Stimulated activated CD8-positive, alpha-beta memory T cell treated with anti-CD3 and anti-CD28 coated beads, Interleukin-15, amount 100 ng/mL, for 1 hour (primary cell): Measurements from ENCODE around the gene HOXD9.

Source experiments
- DNase-seq: peaks from one replicate; pipeline ENCODE4 v3.0.0-alpha.2; 2020; ENCODE audit warnings: low read depth

Gene HOXD9

DNA sequence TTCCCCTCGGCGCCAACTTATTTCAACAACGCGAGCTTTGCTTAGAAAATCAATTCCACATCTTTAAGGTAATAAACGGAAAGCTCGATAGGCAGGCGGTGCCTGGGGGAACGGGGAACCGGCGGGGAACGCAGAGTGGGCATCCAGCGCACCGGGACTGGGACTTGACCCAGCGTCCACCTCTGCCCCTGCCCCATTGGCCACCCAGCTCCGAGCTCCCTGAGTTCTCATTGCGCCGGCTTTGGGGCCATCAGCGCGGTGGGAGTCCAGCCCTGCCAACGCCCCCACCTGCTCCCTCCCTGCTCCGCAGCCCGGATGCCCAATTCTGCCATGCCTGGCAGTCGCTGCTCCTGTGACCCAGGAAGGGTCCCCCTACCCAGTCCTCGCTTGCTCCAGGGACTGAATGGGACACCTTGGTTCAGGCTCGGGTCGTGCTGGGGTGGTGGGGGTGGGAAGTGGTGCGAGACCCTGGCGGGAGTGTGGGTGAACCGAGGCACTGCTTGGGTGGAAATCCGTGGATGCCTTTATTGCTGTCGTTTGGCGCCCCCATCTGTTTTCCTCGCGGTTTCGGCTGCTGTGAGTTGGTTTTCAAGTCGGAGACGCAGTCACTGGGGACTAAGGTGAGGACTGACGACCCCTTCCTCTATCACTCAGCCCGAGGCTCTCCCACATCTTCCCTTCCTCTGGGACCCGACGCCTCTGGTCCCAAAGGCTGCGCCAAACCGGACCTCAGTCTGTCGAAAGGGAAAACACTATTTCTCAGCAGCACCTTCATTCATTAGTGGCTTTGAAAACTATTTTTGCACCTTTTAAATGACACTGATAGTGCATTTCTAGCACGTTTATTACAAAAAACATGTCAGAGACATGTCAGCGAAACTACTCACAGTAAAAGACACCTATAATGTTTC, 36.4 kb upstream of the HOXD9 start:
- DNase-seq, result no peak

DNA sequence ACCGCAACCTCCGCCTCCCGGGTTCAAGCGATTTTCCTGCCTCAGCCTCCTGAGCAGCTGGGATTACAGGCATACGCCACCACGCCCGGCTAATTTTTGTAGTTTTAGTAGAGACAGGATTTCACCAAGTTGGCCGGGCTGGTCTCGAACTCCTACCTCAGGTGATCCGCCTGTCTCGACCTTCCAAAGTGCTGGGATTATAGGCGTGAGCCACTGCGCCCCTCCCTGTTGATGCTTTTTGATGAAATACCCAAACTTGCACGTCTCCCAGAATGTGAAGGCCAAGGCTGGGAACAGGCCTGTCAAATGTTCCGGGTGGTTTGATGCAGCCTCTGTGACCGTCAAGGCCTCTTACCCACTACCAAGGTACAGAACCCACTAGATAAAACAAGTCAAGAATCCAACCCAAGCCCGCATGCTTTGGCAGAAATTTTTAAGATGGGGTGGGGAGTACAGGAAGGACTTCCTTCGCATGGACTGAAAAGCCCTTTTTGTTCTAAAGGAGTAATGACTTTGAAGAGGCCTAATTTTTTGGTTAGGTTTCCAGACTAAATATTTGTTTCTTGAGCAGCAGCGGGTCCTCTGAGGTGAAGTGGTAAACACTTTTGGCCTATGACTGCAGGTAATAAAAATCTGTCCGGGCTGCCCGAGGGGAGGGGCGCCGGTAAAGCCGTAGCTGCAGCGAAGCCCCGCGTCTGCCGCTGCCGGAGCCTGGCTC, 35.0 kb upstream of the HOXD9 start:
- DNase-seq, result no peak

DNA sequence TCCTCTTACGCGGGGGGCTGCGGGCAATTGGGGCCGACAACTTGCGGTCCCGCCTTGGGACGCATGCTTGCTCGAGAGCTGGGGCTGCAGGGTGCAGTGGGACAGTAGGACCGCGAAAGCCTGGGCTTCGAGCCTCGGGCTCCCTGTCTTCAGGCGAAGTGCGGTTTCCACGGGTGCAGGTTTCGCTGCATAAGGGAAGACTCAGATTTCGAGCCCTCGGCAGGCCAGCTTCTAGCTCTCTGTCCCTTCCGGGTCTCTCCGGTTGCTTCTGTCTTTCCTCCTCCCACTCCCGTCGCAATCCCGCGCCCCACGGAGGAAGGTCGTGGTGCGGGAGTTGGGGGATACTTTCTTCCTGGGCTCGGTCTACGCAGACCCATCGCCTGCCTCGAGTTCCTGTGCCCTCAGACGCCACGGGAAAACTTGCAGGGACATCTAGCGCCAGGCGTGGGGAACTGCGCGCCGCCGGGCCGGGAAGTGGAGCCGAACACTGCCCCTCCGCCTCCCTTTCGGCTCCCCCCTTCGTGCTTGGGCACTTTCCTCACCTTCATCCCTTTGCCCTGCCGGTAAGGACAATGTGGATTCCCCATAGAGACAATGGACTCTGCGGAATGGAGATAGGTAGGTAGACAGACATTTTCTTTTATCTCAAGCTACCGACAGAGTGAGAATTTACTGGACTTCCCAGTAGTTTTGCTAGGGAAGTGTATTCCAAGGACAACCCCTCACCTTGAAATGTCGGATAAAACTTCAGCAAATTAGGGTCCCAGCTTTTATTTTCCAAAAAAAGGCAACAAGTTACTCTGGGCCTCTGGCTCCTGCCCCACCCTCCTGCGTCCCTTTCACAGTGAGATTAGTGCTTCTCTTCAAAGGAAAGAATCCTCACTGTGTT, 34.2 kb upstream of the HOXD9 start:
- DNase-seq, result no peak

DNA sequence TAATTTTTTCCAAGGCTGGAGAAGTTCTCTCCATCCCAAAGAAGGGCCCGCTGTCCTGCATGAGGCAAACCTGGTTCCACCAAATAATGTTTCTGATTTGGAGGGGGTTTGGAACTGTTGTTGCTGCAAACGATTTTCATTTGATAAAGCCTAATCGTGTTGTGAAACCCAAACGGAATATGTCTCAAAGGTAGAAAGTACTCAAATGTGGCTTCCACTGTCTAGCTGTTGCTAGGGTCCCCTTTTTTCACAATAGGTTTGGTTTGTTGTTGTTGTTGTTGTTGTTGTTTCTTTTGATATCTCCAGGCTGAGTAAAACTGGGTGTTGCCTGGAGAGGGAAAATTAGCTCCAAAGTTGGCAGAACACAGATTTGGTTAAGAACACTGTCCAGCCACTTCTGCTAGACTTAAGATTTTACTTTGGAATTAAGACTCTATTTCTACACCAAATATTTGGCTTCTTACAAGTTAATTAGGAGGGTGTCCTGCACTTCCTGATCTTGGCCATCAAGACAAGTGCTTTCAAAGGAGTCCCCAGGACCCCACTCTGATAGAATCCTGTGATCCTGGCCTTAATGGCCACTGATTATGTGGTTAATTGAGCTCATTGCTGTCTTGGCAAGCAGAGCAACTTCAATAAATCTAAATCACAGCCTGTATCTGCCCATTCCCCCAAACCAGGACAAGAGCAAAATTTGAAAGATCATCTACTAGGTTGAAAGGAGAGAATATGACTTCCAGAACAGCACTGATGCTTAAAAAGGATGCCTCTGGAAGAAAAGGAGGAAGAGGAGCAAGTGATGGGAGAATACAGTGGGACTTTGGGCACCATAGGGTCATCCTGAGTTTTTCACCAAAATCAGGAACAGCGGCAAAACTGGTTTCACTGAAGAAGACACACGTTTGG, 33.3 kb upstream of the HOXD9 start:
- no peak for DNase-seq

DNA sequence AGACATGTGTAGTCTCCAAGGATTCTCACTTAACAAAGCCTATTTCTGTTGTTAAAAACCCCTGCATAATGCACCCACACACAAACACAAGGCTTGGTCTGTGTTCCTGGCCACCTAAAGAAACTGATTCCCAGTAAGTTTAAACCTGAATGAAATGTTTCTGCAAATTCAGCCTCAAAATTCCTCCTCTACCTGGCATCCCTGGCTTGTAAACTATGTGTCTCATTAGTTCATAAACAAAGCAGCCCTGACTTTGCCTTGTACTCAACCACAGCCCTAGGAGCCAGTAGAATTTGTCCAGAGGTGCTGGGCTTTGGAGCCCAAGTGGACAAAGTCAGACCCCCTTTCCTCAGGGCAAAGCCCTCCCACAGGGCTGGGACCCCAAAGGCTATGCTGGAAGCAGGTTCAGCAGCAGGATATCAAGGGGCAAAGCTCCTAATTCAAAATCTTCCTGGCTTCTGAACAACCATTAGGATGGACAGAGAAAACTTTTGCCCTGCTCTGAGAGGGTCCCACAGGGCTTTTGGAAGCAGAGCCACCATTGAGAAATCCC, 32.6 kb upstream of the HOXD9 start:
- DNase-seq, result no peak

DNA sequence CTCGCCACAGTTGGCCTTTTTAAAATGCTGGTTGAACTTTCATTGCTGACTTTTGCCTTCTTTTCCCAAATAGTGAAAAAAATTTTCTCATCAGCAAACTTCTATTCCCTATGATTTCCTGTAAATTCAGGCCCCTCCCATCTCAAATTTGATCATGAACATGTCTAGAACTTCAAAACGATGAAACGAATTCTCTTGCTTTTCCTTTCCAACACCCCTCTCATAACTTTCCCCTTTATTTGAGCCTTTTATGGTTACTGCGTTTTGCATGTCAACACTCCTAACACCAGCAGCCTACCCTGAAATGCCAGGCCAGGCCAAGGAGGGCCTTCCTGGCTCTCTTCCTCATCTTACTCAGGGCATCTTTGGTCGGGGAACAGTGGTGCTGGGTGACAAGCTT, 31.7 kb upstream of the HOXD9 start:
- DNase-seq, result no peak

DNA sequence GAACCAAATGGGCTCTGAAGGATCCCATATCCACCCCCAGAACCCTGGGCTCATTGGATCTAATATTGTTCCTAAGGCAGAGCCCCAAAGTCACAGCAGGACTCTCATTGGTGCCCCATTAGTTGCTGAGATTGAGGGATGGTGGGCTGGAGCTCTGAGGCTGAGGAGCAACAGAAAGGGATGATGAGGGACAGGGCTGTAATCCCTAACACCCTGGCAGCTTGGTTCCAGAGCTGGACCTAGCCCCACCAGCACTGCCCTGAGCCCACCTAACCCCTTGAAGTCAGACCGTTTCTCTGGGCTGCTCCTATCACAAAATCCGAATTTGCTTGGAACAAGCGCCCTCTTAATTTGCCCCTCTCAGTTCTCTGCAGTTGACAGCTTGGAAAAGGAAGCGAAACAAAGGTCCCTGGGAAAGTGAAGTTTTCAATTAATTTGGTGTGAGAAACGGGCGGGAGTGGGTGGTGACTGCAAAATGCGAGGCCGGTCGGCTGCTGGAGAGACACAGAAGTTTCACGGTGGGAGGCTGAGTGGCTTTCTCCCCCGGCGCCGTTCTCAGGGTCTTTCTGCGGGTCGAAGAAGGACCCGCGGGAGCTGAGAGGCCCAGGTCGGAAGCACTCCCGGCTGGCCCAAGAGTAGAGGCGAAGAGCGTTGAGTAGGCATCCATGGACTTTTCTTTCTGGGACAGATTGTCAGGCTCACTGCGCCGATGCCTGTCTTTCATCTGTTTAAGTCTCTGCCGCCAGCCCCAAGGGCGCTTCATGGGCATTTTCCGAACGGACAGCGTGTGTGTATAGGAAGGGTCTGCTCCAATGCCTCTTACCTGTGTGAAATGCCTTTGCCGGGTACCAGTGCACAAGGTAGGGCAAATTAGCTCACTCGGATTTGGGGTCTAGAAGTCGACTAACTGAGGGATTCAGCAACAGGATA, 30.9 kb upstream of the HOXD9 start:
- no peak for DNase-seq

DNA sequence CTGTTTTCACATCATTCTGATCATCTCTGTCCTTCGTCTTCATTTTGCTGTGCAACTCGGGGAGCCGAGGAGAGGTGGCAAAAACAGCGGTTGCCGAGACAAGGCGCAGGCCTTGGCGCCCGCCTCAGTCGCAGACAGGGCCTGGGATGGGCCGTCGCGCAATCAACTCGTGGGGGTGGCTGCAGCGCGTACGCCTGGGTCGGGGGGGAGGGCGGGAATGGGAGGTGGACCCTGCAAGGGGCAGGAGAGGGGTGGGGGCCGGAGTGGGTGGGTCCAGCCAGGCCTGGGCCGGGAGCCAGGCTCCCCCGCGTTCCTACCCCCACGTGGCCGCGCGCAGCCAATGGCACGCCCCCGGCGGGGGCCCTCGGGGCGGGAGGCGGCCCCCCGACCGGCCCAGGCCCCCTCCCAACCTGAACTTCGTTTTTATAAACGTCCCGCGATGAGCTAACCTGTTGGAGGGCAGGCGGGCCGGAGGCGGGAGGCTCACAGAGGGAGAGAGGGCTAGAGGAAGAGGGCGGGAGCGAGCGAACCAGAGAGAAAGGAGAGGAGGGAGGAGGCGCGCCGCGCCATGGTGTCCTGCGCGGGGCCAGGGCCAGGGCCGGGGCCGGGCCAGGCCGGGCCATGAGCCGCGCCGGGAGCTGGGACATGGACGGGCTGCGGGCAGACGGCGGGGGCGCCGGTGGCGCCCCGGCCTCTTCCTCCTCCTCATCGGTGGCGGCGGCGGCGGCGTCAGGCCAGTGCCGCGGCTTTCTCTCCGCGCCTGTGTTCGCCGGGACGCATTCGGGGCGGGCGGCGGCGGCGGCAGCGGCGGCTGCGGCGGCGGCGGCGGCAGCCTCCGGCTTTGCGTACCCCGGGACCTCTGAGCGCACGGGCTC, 30.0 kb upstream of the HOXD9 start, which contains the start of gene HOXD13:
Gene HOXD13 (plus strand): TSS at position 452 of the 875 bp plus-strand sequence. CDS start 170 bp downstream, at position 622.
- DNase-seq, result no peak

DNA sequence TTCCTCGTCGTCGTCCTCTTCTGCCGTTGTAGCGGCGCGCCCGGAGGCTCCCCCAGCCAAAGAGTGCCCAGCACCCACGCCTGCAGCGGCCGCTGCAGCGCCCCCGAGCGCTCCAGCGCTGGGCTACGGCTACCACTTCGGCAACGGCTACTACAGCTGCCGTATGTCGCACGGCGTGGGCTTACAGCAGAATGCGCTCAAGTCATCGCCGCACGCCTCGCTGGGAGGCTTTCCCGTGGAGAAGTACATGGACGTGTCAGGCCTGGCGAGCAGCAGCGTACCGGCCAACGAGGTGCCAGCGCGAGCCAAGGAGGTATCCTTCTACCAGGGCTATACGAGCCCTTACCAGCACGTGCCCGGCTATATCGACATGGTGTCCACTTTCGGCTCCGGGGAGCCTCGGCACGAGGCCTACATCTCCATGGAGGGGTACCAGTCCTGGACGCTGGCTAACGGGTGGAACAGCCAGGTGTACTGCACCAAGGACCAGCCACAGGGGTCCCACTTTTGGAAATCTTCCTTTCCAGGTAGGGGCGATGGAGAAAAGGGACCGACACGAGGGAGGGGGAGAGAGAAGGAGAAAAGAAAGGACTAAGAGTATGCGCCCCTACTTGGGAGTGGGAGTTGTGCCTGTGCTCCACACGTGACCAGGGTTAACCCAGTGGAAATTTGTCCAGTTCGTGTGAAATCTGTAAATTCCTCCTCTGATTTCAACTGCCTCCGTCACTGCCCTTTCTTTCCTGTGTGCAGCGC, 29.2 kb upstream of the HOXD9 start:
- DNase-seq, result no peak

DNA sequence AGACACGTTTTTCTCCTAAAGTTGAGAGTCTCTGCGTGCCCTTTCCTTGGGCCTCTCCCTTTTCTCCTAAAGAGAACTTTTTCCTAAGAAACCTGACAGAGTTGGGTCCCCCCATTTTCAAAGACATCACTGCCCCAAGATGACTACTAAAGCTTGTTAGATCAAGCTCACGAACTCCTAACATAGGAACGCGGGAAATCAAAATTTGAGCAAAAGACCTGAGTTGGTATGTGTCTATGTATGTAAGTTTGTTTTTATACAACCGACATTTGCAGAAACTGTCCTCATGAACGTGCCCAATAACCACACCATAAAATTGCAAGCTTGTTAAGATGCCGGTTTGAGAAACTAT, 28.6 kb upstream of the HOXD9 start:
- no peak for DNase-seq

DNA sequence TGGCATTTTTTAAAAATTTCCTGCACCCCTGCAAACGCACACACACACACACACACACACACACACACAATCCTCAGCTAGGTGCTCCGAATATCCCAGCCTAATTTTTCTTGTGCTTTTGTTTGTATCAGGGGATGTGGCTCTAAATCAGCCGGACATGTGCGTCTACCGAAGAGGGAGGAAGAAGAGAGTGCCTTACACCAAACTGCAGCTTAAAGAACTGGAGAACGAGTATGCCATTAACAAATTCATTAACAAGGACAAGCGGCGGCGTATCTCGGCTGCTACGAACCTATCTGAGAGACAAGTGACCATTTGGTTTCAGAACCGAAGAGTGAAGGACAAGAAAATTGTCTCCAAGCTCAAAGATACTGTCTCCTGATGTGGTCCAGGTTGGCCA, 28.2 kb upstream of the HOXD9 start:
- no peak for DNase-seq

DNA sequence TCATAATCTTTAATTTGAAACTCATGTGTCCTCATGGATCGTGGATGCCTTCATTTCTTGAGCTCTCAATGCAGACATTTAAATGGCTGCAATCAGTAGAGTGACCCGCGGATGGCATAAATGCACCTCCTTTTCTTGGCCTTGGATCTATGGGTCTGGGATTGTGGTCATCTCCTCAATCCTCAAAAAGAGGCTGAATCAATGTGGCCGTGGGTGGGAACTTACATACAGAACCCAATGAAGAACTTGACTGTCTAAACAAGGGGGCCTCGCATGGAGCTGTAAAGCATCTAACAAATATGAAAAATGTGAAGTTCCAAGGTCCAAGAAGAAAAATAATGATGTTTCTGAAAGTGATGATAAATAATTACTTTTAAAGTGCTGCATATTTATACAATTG, 27.1 kb upstream of the HOXD9 start:
- DNase-seq, result no peak

DNA sequence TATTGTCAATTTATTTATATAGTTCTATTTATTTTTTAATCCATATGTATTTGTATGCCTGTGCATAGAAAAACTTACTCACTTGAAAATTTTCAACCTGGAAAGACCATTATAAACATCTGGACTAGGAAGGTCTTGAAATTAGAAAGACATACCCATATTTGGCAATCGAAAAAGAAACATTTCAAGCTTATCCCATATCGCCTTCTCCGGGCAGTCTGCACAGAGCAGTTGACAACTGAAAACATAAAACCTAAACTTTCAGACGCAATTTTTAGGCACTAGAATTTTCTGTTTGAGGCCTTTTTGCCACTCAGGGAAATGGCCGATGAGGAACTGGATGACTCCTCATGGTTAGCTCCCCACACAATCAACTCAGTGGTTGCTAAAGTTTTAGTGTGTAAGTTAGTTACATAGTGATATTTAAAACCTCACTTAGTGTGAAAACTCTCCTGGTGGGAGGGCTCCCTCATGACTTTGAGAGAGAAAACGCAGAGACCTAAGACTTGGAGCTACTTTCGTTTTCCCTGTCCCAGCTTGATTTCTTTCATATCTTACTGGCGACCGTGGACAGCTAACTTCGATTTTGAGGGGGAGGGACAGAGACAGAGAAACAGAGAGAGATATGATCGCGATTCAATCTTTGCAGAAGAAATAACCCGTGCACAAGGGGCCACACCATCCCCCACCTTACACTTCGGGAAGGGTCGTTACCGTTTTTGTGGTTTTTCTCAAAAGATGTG, 26.1 kb upstream of the HOXD9 start:
- DNase-seq, result no peak

DNA sequence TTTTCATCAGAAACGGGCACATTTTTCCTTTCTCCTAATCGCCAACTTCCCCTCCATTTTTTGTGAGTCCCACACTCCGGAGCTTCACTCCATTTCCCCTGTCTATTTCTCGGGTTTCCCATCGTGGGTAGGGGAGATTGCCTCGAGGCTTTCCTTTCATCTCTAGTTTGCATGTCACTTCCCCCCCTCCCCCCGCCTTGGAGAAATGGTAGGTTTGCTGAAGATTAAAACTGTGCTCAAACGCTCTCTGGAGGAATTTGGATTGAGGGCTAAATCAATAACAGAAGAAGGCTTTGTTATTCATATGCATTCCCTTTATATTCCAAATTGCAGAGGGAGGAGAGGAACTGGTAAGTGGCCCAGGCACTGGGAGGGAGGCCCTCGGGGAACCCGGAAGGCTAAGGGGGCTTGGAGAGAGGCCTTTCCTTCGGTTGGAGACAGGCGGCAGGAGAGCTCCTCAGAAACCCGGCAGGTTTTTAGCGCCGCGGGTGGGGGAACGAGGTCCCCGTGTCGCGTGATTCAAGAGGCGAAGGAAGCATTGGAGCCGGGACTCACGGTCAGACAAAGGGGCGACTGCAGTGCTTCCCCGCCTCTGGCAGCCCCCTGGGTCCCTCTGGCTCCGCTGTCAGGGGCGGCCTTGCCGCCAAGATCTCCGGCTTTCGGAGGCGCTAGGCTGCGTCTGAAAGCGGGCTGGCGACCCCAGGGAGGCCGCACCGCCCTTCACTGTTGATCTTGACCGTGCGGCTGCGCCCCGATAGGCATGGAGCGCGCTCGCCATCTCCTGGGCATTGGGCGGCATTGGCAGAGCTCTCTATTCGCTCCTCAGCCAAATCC, 25.3 kb upstream of the HOXD9 start:
- no peak for DNase-seq

DNA sequence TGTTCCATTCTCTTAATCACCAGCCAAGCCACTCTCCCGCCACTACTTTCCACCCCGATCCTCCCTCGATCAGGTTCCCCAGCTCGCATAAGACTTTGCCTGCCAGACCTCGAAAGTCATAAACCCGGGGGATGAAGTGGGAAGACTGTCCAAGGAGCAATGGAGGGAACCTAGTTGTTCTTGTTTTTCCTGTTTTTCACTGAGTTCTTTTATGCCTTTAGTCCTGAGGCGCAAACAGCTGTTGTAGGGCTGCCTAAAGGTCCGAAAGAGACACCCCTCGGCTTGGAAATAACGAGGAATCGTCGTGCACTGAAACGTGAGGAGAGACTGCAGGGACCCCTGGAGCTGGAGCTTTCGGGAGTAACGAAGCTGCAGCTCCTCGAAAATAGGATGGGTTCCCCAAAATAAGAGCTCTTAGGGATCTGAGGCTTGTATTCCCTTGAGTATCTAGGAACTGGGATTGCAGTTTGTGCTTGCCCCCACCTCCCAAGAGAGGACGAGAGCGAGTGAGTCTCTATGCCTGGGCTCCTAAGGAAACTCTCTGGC, 24.6 kb upstream of the HOXD9 start:
- DNase-seq, result no peak
